BE2C (cell line): ENCODE measurements around the gene DPPA3.
"Not testable (repeated sequence)": the region's sequence is repeated elsewhere in the genome, so short reads cannot be mapped to it uniquely, and the experiment has no call there.

ENCODE experiments used
- DNase-seq: peaks from one replicate; pipeline ENCODE4 v3.0.0-alpha.2; 2020
- H3K27me3 ChIP-seq: fragments of 250-450 bp; sonication (Bioruptor Pico); 2 replicates; pipeline ENCODE4 v1.5.1; 2020; ENCODE audit warnings: mild to moderate bottlenecking
- H3K36me3 ChIP-seq: fragments of 250-450 bp; sonication (Bioruptor Pico); 2 replicates; pipeline ENCODE4 v1.5.1; 2020; ENCODE audit warnings: mild to moderate bottlenecking
- H3K4me1 ChIP-seq: fragments of 250-450 bp; sonication (Bioruptor Pico); 2 replicates; pipeline ENCODE4 v1.5.1; 2020
- H3K4me3 ChIP-seq: 2 replicates; pipeline ENCODE4 v1.5.1; 2011; ENCODE audit warnings: low read depth, low read length
- H3K9me3 ChIP-seq: fragments of 250-450 bp; sonication (Bioruptor Pico); 2 replicates; pipeline ENCODE4 v1.5.1; 2020
- TF ChIP-seq, protein P1 (sequence below): IDR thresholded peaks from 2 replicates; pipeline ENCODE4 v1.5.1; 2012; ENCODE audit warnings: mild to moderate bottlenecking, low read depth, low read length

The DPPA3 gene

DNA sequence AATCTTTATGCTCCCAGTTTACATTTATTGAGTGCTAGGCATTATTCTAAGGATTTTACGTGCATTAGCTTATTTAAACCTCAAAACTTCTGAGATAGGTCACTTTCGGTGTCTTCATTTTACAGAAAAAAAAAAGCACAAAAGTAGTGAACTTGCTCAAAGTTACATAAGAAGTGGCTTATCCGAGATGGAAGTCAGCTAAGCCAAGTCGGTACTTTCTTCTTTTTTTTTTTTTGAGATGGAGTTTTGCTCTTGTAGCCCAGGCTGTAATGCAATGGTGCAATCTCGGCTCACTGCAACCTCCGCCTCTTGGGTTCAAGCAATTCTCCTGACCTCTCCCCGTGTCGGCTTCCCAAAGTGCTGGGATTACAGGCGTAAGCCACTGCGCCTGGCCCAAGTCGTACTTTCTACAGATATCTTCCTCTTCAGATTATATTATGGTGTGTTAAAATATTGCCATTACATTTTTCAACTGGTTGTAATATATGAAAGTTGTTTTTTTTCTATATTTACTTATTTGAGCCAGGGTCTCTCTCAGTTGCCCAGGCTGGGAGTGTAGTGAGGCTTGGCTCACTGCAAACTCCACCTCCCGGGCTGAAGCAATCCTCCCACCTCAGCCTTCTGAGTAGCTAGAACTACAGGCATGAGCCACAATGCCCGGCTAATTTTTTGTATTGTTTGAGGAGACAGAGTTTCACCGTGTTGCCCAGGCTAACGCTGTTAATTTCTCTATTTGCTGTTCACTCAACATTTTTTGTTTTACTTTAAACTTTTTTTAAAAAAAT is 8.9 kb downstream of the DPPA3 start:
- TF ChIP-seq, protein P1, sequence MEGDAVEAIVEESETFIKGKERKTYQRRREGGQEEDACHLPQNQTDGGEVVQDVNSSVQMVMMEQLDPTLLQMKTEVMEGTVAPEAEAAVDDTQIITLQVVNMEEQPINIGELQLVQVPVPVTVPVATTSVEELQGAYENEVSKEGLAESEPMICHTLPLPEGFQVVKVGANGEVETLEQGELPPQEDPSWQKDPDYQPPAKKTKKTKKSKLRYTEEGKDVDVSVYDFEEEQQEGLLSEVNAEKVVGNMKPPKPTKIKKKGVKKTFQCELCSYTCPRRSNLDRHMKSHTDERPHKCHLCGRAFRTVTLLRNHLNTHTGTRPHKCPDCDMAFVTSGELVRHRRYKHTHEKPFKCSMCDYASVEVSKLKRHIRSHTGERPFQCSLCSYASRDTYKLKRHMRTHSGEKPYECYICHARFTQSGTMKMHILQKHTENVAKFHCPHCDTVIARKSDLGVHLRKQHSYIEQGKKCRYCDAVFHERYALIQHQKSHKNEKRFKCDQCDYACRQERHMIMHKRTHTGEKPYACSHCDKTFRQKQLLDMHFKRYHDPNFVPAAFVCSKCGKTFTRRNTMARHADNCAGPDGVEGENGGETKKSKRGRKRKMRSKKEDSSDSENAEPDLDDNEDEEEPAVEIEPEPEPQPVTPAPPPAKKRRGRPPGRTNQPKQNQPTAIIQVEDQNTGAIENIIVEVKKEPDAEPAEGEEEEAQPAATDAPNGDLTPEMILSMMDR = no peak
- DNase-seq = no peak

DNA sequence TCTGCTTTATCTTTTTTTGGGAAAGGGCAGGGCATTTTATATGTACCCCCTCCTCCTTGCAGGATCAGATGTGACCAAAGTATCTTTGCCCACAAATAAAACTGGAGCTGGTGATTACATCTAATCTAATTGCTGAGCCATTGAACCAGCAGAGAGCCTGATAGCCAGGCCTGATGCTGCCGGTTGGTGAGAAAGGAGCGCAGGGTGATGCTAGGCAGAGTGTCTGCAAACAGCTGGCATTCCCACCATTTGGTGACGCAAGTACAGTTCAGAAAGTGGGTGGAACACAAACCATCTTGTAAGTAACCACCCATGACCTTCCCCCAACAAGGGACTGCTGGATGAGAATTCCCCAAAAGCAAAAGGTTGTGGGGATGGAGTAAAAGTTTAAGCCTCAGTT is 12.7 kb downstream of the DPPA3 start:
- H3K4me3 ChIP-seq = no peak overlapping the region
- no peaks in the 10 kb centered on the region for H3K9me3 ChIP-seq
- H3K36me3 ChIP-seq = no peaks in the 10 kb centered on the region
- TF ChIP-seq, protein P1 = no peak
- no peaks in the 10 kb centered on the region for H3K4me1 ChIP-seq
- DNase-seq = no peak
- no peaks in the 10 kb centered on the region for H3K27me3 ChIP-seq

More for the DNA sequence above, 8.9 kb downstream of the DPPA3 start:
- no peak overlapping the region for H3K4me3 ChIP-seq
- no peaks in the 10 kb centered on the region for H3K4me1 ChIP-seq
- H3K36me3 ChIP-seq = no peaks in the 10 kb centered on the region
- no peaks in the 10 kb centered on the region; the same call in 1 of the 2 replicates for H3K9me3 ChIP-seq
- H3K27me3 ChIP-seq = peaks cover 10% of the 10 kb centered on the region; the same call in 1 of the 2 replicates

DNA sequence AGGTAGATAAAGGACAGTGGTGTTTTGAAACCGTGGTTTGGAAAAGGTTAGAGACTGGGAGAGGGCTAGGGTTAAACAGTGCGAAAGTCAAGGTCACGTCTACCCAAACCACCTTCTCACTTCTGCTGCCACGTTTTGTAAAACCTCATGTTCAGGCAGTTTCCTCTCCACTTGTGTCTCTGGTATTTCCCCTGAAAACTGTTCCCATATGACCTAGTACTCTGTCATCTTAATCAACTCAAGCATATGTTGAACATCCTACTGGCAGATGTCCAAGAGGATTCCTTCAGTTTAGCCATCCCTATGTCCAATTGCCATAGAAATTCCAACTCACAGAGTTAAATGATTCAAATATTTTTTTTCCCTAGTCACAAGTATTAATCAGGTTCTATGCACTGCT is 18.5 kb downstream of the DPPA3 start:
- Histone ChIP-seq H3K9me3 (no peaks in the 10 kb centered on the region), H3K4me3 (no peak overlapping the region), H3K4me1 (no peaks in the 10 kb centered on the region), H3K36me3 (no peaks in the 10 kb centered on the region), H3K27me3 (no peaks in the 10 kb centered on the region)
- DNase-seq = no peak
- TF ChIP-seq, protein P1 = no peak

DNA sequence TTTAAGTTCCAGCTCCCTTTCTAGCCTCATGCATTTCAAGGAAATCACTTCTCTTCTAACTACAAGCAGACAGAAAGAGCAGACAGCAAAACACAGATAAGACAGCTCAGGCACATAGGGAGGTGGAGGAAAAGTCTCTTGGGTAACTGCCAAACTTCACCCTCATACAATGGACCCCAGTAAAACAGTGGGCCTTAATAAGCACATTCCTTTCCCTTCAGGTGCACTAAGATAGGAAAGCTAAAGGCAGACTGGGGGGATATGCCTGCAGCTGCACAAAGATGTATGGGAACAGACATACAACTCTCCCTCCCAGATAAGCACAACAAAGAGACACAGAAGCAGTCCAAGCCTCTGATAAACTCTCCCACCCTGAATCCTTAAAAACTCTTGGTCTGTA is 19.8 kb downstream of the DPPA3 start:
- H3K36me3 ChIP-seq, H3K4me3 ChIP-seq, H3K27me3 ChIP-seq, H3K4me1 ChIP-seq, DNase-seq, H3K9me3 ChIP-seq: not testable (repeated sequence)

DNA sequence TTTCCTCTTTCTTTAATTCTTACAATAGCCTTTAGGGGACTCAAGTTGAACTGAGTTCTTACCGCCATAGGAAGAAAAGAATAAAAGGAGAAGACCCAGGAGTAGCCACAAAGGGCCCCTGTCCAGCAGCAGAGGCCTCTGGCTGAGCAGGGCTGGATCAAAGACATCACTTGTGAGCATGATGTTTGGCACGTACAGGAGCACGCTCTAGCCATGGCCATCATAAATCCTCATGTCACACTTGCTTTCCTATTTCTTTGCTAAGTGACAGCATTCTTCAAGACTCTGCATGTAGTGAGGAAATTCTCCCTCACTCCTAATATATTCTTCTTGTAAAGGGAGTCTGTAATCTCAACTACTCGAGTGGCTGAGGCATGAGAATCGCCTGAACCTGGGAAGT is 20.3 kb downstream of the DPPA3 start:
- no peaks in the 10 kb centered on the region for H3K27me3 ChIP-seq
- DNase-seq = no peak
- no peak overlapping the region for H3K4me3 ChIP-seq
- H3K9me3 ChIP-seq = no peaks in the 10 kb centered on the region
- H3K36me3 ChIP-seq = no peaks in the 10 kb centered on the region
- no peaks in the 10 kb centered on the region for H3K4me1 ChIP-seq
- TF ChIP-seq, protein P1 = no peak

DNA sequence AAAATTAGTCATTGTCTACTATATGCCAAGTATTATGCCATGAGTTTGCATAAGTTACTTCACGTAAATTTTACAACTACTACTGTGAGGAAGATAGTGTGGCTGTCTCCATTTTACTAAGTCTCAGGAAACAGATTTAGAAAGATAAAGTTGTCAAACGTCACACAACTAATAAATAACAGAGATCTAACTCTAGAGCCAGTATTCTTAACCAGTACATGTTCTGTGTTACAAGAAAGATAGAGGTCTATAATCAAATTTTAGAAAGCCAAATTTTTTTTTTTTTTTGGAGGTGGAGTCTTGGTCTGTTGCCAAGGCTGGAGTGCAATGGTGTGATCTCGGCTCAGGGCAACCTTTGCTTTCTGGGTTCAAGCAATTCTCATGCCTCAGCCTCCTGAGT is 21.8 kb downstream of the DPPA3 start:
- Histone ChIP-seq H3K4me3 (no peak overlapping the region), H3K4me1 (no peaks in the 10 kb centered on the region), H3K27me3 (no peaks in the 10 kb centered on the region), H3K9me3 (no peaks in the 10 kb centered on the region), H3K36me3 (no peaks in the 10 kb centered on the region)
- TF ChIP-seq, protein P1 = no peak
- DNase-seq = no peak

DNA sequence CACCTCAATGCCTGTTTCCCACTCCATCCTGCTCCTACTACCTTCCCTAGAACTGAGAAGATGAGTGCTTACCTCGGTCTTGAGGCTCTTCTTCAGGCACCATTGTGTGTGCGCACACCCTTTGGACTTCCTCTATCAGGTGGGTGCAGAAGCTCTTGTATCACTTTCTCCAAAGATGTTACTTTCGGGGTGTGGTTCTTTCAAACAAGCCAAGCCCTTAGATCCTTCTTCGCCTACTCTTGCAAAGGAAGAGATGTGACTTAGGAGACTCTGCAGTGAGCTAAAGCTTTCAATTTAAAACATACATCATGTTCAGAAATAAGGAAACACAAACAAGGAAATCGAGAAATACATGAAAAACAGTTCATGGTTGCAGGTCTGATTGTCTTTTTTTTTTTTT is 36.0 kb downstream of the DPPA3 start, which contains the start of gene CLEC4C:
Gene CLEC4C (minus strand): TSS at position 130 of the 400 bp plus-strand sequence. CDS start 27 bp downstream, at position 103.
- DNase-seq = no peak
- H3K4me1 ChIP-seq = no peaks in the 10 kb centered on the region
- H3K4me3 ChIP-seq = no peak within 1 kb of the TSS

More for the DNA sequence above, 36.0 kb downstream of the DPPA3 start, which contains the start of gene CLEC4C:
- Histone ChIP-seq H3K27me3 (no peaks in the 10 kb centered on the region), H3K9me3 (no peaks in the 10 kb centered on the region; the same call in 1 of the 2 replicates), H3K36me3 (no peaks in the 10 kb centered on the region)
- TF ChIP-seq, protein P1 = no peak
